Measurements from ENCODE around the gene BPGM.

- TF ChIP-seq, protein P1, sequence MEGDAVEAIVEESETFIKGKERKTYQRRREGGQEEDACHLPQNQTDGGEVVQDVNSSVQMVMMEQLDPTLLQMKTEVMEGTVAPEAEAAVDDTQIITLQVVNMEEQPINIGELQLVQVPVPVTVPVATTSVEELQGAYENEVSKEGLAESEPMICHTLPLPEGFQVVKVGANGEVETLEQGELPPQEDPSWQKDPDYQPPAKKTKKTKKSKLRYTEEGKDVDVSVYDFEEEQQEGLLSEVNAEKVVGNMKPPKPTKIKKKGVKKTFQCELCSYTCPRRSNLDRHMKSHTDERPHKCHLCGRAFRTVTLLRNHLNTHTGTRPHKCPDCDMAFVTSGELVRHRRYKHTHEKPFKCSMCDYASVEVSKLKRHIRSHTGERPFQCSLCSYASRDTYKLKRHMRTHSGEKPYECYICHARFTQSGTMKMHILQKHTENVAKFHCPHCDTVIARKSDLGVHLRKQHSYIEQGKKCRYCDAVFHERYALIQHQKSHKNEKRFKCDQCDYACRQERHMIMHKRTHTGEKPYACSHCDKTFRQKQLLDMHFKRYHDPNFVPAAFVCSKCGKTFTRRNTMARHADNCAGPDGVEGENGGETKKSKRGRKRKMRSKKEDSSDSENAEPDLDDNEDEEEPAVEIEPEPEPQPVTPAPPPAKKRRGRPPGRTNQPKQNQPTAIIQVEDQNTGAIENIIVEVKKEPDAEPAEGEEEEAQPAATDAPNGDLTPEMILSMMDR (conservative IDR thresholded peaks at IDR 0.05; ENCODE audit: low read depth, low read length): 0 out of 2 replicates have a peak, but pooled peaks have one; percentile 13
- no peak for TF ChIP-seq EZH2 (IDR thresholded peaks at IDR 0.05; ENCODE audit: borderline replicate concordance, low read depth, low read length, poor library complexity, severe bottlenecking)
Observed at GRCh38 chr7:134612197-134612596, 34.5 kb upstream of the BPGM start.
